ENCODE data around the gene TMC4. TPM values are rescaled to one million over a fixed set of nuclear protein-coding genes. Genes with fewer than 3 reads are reported as not detected.

TMC4 gene
- total RNA-seq, 1 experiment from 2014 or later: 175 TPM

DNA sequence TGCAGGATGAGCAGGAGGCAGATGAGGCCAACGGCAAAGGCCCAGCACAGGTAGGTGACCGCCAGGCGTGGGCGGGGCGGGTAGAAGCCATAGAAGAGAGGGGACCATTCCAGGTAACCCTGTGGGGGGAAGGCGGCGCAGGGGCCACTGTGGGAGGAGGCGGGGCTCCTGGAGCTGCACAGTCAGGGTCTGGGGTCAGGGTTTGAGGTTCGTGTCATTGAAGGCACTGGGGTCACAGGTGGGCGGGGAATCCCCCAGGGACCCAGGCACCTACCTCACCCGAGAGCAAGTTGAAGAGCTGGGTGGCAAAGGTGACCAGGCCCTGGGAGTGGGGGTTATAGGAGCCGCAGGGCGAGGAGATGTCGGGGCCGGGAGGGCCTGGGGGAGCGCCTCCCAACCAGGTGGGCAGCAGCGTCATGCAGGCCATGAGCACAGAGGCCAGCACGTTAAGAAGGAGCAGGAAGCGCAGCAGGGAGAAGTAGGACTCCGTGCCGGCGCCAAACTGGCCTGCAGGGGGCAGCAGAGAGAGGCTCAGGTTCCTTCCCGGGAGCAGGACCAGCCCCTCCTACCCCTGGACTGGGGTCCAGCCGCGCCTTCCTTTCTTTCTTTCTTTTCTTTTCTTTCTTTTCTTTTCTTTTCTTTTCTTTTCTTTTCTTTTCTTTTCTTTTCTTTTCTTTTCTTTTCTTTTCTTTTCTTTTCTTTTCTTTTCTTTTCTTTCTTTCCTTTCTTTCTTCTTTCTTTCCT lies 4.6 kb downstream of the TMC4 start:
- peak; percentile 69 to 91 for DNase-seq

DNA sequence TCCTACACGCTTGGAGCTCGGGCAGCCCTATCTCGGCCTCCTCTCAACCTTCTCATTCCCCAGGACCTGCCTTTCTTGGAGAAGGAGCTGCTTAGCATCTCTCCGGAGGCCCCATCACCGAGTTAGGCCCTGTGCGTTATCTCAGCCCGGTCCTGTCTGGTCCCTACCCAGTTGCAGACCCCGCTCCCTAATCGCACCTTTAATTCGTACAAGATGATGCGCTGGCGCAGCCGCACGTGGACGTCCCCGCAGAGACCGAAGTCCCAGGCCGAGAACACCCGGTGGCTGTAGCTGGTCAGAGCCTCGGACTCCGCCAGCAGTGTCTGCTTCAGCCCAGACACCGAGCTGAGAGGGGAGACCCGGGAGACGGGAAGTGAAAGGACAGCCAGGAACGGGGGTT lies 7.7 kb downstream of the TMC4 start:
- H2AFZ ChIP-seq: no peak overlapping the region
- H3K27ac ChIP-seq: no peak overlapping the region
- no peak overlapping the region for H3K4me3 ChIP-seq
- POLR2A ChIA-PET (ENCODE audit: unreplicated experiment): interaction anchor here (0.7 kb wide), 1 partner anchor 37 kb away, joined by 4 read pairs; no protein-coding TSS in a partner anchor
- peaks cover 21% of the 10 kb centered on the region for H3K4me1 ChIP-seq (replicated peaks; ENCODE audit: insufficient read depth)
- TF ChIP-seq EZH2 (IDR thresholded peaks at IDR 0.05; ENCODE audit: low read depth): no peak
- TF ChIP-seq, protein P1, sequence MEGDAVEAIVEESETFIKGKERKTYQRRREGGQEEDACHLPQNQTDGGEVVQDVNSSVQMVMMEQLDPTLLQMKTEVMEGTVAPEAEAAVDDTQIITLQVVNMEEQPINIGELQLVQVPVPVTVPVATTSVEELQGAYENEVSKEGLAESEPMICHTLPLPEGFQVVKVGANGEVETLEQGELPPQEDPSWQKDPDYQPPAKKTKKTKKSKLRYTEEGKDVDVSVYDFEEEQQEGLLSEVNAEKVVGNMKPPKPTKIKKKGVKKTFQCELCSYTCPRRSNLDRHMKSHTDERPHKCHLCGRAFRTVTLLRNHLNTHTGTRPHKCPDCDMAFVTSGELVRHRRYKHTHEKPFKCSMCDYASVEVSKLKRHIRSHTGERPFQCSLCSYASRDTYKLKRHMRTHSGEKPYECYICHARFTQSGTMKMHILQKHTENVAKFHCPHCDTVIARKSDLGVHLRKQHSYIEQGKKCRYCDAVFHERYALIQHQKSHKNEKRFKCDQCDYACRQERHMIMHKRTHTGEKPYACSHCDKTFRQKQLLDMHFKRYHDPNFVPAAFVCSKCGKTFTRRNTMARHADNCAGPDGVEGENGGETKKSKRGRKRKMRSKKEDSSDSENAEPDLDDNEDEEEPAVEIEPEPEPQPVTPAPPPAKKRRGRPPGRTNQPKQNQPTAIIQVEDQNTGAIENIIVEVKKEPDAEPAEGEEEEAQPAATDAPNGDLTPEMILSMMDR (conservative IDR thresholded peaks at IDR 0.05): no peak
- no peaks in the 10 kb centered on the region for H3K9me3 ChIP-seq (ENCODE audit: insufficient read depth, low read depth)
- no TSS peak for BruUV-seq (replicated peaks)
- H3K4me2 ChIP-seq: no peak overlapping the region
- intact Hi-C loops (cut with micrococcal nuclease; ENCODE audit: unreplicated experiment): loop anchor here (10.0 kb wide), 1 partner anchor 300 kb away; the partner anchor contains the start of gene LENG9
- peaks cover 34% of the 10 kb centered on the region; the same call in 1 of the 2 replicates for H3F3A ChIP-seq (ENCODE audit: insufficient read depth, low read depth)
- no peaks in the 10 kb centered on the region for H3K9me2 ChIP-seq (ENCODE audit: insufficient read depth)
- H3K79me2 ChIP-seq (ENCODE audit: low read depth): no peaks in the 10 kb centered on the region
- CTCF ChIA-PET: no interaction called here
- no peak for DNase-seq
- peaks cover 12% of the 10 kb centered on the region; the same call in 1 of the 2 replicates for H4K20me1 ChIP-seq (ENCODE audit: insufficient read depth)
- no peaks in the 10 kb centered on the region for H3K27me3 ChIP-seq (ENCODE audit: insufficient read depth, low read depth)
- H3K36me3 ChIP-seq (ENCODE audit: low read depth): no peaks in the 10 kb centered on the region

More for the DNA sequence above, 4.6 kb downstream of the TMC4 start:
- no peak overlapping the region for H2AFZ ChIP-seq
- no peaks in the 10 kb centered on the region for H3K9me3 ChIP-seq (ENCODE audit: insufficient read depth, low read depth)
- no peak overlapping the region for H3K27ac ChIP-seq
- H3K4me1 ChIP-seq (replicated peaks; ENCODE audit: insufficient read depth): peaks cover 9% of the 10 kb centered on the region; the same call in 1 of the 2 replicates
- H3K36me3 ChIP-seq (ENCODE audit: low read depth): no peaks in the 10 kb centered on the region
- no peaks in the 10 kb centered on the region for H3K27me3 ChIP-seq (ENCODE audit: insufficient read depth, low read depth)
- H3K79me2 ChIP-seq (ENCODE audit: low read depth): peaks cover 6% of the 10 kb centered on the region
- peaks cover 20% of the 10 kb centered on the region for H4K20me1 ChIP-seq (ENCODE audit: insufficient read depth)
- no peaks in the 10 kb centered on the region for H3K9me2 ChIP-seq (ENCODE audit: insufficient read depth)
- H3K4me3 ChIP-seq: no peak overlapping the region
- ChIA-PET CTCF (interaction anchor here (1.0 kb wide), 1 partner anchor 18 kb away, joined by 5 read pairs; no protein-coding TSS in a partner anchor), POLR2A (ENCODE audit: unreplicated experiment) (interaction anchor here (0.6 kb wide), 1 partner anchor 31 kb away, joined by 8 read pairs; no protein-coding TSS in a partner anchor)
- peaks cover 35% of the 10 kb centered on the region; the same call in 1 of the 2 replicates for H3F3A ChIP-seq (ENCODE audit: insufficient read depth, low read depth)
- intact Hi-C loops (cut with micrococcal nuclease; ENCODE audit: unreplicated experiment): loop anchor here (10.0 kb wide), 1 partner anchor 296 kb away; the partner anchor contains the start of gene LENG9
- no peak for TF ChIP-seq EZH2 (IDR thresholded peaks at IDR 0.05; ENCODE audit: low read depth)
- TF ChIP-seq, protein P1 (conservative IDR thresholded peaks at IDR 0.05): peak; percentile 83
- peak overlapping the region; percentile 45; the same call in 1 of the 2 replicates for H3K4me2 ChIP-seq
- no TSS peak for BruUV-seq (replicated peaks)

DNA sequence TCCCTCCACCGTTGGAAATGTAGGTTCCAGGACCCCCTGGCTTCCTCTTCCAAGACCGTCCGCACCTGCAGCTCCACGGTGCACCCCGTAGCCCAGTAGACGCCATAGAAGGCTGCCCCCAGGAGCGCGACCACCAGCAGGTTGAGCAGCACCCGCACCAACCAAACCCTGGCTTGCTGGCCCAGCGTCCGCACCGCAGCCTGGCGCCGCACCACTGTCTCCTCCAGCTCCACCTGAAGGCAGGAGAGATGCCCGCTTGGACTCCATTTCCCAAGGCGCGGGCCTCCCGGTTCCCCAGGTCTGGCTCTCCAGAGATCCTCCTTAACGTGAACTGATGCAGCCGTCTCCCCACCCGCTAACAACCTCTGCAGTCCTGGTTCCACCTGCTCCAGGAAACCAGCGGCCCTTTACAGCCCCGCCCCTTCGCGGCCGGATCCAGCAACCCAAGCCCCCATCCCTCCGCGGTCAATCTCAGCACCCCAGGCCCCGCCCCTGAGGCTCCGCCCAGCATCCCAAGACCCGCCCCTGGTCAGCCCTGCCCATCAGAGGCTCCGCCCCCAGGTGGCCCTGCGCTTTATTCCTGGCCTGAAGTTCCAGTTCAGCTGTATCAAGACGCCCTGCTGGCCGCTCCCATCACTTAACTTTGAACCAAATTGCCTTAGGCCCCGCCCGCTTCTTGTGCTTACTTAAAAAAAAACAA lies 8.4 kb downstream of the TMC4 start:
- intact Hi-C loops (cut with micrococcal nuclease; ENCODE audit: unreplicated experiment): loop anchor here (10.0 kb wide), 1 partner anchor 300 kb away; the partner anchor contains the start of gene LENG9
- Histone ChIP-seq H3F3A (ENCODE audit: insufficient read depth, low read depth) (peaks cover 32% of the 10 kb centered on the region; the same call in 1 of the 2 replicates), H3K79me2 (ENCODE audit: low read depth) (no peaks in the 10 kb centered on the region), H3K27me3 (ENCODE audit: insufficient read depth, low read depth) (no peaks in the 10 kb centered on the region), H3K4me2 (no peak overlapping the region), H3K27ac (no peak overlapping the region), H3K4me3 (no peak overlapping the region), H3K36me3 (ENCODE audit: low read depth) (no peaks in the 10 kb centered on the region), H3K9me3 (ENCODE audit: insufficient read depth, low read depth) (no peaks in the 10 kb centered on the region), H2AFZ (no peak overlapping the region), H3K9me2 (ENCODE audit: insufficient read depth) (no peaks in the 10 kb centered on the region), H4K20me1 (ENCODE audit: insufficient read depth) (peaks cover 12% of the 10 kb centered on the region; the same call in 1 of the 2 replicates), H3K4me1 (replicated peaks; ENCODE audit: insufficient read depth) (peaks cover 21% of the 10 kb centered on the region)
- peak in 1 of 2 experiments; percentile 34 for DNase-seq
- CTCF ChIA-PET: no interaction called here
- TF ChIP-seq EZH2 (IDR thresholded peaks at IDR 0.05; ENCODE audit: low read depth): no peak
- TF ChIP-seq, protein P1 (conservative IDR thresholded peaks at IDR 0.05): no peak
- POLR2A ChIA-PET (ENCODE audit: unreplicated experiment): interaction anchor here (0.7 kb wide), 1 partner anchor 25 kb away, joined by 3 read pairs; no protein-coding TSS in a partner anchor
- no TSS peak for BruUV-seq (replicated peaks)

Data from PC-9 (cell line).